ENCODE data around the gene LONP2.

DNA sequence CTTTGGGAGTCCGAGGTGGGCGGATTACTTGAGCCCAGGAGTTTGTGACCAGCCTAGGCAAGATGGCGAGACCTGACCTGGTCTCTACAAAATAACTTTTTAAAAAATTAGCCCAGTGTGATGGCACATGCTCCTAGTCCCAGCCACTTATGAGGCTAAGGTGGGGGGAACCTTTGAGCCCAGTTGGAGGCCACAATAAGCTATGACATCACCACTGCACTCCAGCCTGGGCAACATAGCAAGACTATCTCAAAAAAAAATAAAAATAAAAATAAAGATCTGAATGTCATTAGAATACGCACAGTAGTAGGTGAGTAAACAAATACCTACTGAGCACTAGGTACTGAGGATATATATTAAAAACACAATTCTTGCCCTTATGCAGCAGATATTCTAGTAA, 138.0 kb downstream of the LONP2 start:
- TF ChIP-seq, protein P1, sequence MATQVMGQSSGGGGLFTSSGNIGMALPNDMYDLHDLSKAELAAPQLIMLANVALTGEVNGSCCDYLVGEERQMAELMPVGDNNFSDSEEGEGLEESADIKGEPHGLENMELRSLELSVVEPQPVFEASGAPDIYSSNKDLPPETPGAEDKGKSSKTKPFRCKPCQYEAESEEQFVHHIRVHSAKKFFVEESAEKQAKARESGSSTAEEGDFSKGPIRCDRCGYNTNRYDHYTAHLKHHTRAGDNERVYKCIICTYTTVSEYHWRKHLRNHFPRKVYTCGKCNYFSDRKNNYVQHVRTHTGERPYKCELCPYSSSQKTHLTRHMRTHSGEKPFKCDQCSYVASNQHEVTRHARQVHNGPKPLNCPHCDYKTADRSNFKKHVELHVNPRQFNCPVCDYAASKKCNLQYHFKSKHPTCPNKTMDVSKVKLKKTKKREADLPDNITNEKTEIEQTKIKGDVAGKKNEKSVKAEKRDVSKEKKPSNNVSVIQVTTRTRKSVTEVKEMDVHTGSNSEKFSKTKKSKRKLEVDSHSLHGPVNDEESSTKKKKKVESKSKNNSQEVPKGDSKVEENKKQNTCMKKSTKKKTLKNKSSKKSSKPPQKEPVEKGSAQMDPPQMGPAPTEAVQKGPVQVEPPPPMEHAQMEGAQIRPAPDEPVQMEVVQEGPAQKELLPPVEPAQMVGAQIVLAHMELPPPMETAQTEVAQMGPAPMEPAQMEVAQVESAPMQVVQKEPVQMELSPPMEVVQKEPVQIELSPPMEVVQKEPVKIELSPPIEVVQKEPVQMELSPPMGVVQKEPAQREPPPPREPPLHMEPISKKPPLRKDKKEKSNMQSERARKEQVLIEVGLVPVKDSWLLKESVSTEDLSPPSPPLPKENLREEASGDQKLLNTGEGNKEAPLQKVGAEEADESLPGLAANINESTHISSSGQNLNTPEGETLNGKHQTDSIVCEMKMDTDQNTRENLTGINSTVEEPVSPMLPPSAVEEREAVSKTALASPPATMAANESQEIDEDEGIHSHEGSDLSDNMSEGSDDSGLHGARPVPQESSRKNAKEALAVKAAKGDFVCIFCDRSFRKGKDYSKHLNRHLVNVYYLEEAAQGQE (IDR thresholded peaks at IDR 0.05; ENCODE audit: borderline replicate concordance): no peak
- TF ChIP-seq TAF1 (IDR thresholded peaks at IDR 0.05; ENCODE audit: low read depth) (no peak), RAD21 (conservative IDR thresholded peaks at IDR 0.05) (no peak), EP300 (conservative IDR thresholded peaks at IDR 0.05; ENCODE audit: poor library complexity, severe bottlenecking) (no peak), SMC3 (conservative IDR thresholded peaks at IDR 0.05; ENCODE audit: poor library complexity) (no peak)
- TF ChIP-seq, protein P2, sequence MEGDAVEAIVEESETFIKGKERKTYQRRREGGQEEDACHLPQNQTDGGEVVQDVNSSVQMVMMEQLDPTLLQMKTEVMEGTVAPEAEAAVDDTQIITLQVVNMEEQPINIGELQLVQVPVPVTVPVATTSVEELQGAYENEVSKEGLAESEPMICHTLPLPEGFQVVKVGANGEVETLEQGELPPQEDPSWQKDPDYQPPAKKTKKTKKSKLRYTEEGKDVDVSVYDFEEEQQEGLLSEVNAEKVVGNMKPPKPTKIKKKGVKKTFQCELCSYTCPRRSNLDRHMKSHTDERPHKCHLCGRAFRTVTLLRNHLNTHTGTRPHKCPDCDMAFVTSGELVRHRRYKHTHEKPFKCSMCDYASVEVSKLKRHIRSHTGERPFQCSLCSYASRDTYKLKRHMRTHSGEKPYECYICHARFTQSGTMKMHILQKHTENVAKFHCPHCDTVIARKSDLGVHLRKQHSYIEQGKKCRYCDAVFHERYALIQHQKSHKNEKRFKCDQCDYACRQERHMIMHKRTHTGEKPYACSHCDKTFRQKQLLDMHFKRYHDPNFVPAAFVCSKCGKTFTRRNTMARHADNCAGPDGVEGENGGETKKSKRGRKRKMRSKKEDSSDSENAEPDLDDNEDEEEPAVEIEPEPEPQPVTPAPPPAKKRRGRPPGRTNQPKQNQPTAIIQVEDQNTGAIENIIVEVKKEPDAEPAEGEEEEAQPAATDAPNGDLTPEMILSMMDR (IDR thresholded peaks at IDR 0.05; ENCODE audit: poor library complexity, severe bottlenecking): no peak

Measured in neural cell (in vitro differentiated cells).